H1 (cell line): ENCODE results near the gene PRICKLE2. TPM values are rescaled to one million over a fixed set of nuclear protein-coding genes. Genes with fewer than 3 reads are reported as not detected.

Experiments
- CTCF ChIA-PET: fragments of 300-600 bp; sonication (Branson Sonifier 250); formaldehyde crosslinking; loops from one replicate; lab custom pipeline; 2021; ENCODE audit not compliant: partially characterized antibody; lab: Charles Lee
- POLR2A ChIA-PET: fragments of 300-600 bp; sonication (Branson Sonifier 250); formaldehyde crosslinking; loops from one replicate; lab custom pipeline; 2021; ENCODE audit warnings: inconsistent platforms; ENCODE audit not compliant: partially characterized antibody; lab: Charles Lee
- DNase-seq, 2 experiments: peaks; one replicate each; pipeline versions ENCODE4 v3.0.0 to v3.0.0-alpha.2; 2010 to 2022; ENCODE audit warnings: low spot score in 2 of 2, low read depth in 1 of 2, mixed read lengths in 1 of 2
- FAIRE-seq: peaks from 2 replicates; lab custom pipeline; 2011; peaks lifted over from hg19 to GRCh38; lab: Jason Lieb, UNC
- H2AFZ ChIP-seq: 2 replicates; pipeline ENCODE4 v1.8.1; 2012; ENCODE audit warnings: low read length, inconsistent platforms
- H2AK5ac ChIP-seq: 2 replicates; pipeline ENCODE4 v1.6.1; 2013; ENCODE audit warnings: low read depth, low read length
- H2BK120ac ChIP-seq: replicated peaks from 2 replicates; pipeline ENCODE3; 2013; ENCODE audit warnings: low read depth, low read length, inconsistent platforms
- H2BK12ac ChIP-seq: 2 replicates; pipeline ENCODE4 v1.6.1; 2013; ENCODE audit warnings: low read depth, low read length
- H2BK15ac ChIP-seq: 2 replicates; pipeline ENCODE4 v1.6.1; 2013; ENCODE audit warnings: low read length
- H2BK20ac ChIP-seq: 2 replicates; pipeline ENCODE4 v1.6.1; 2013; ENCODE audit warnings: low read length
- H2BK5ac ChIP-seq: 2 replicates; pipeline ENCODE4 v1.6.1; 2013; ENCODE audit warnings: low read depth, low read length
- H3K14ac ChIP-seq: 2 replicates; pipeline ENCODE4 v1.6.1; 2013; ENCODE audit warnings: inconsistent platforms; ENCODE audit not compliant: insufficient read length
- H3K18ac ChIP-seq: 2 replicates; pipeline ENCODE4 v1.6.1; 2013; ENCODE audit warnings: low read length; ENCODE audit errors: extremely low read depth
- H3K23ac ChIP-seq: 2 replicates; pipeline ENCODE4 v1.6.1; 2013; ENCODE audit warnings: inconsistent platforms; ENCODE audit not compliant: insufficient read length
- H3K23me2 ChIP-seq: 2 replicates; pipeline ENCODE4 v1.6.1; 2013; ENCODE audit warnings: low read depth, low read length
- H3K27ac ChIP-seq: 2 replicates; pipeline ENCODE4 v1.6.1; 2011; ENCODE audit warnings: low read depth, low read length, inconsistent platforms
- H3K27me3 ChIP-seq, 4 experiments: replicated peaks in 1 of 4; 1 replicate in 1 of 4; 2 replicates in 3 of 4; pipeline versions ENCODE4 v1.6.1 to v1.8.1; 2011 to 2013; ENCODE audit warnings: low read length in 3 of 4, mild to moderate bottlenecking in 3 of 4, inconsistent platforms in 2 of 4, mixed read lengths in 2 of 4, moderate library complexity in 1 of 4; ENCODE audit not compliant: control insufficient read depth in 3 of 4, insufficient read depth in 3 of 4; ENCODE audit errors: extremely low read depth in 1 of 4
- H3K36me3 ChIP-seq, 4 experiments: 2 replicates each; pipeline versions ENCODE4 v1.6.1 to v1.8.1; 2011 to 2013; ENCODE audit warnings: mild to moderate bottlenecking in 4 of 4, low read length in 3 of 4, moderate library complexity in 2 of 4, control low read depth in 1 of 4, inconsistent platforms in 1 of 4; ENCODE audit not compliant: insufficient read depth in 4 of 4, control insufficient read depth in 2 of 4
- H3K4ac ChIP-seq: replicated peaks from 2 replicates; pipeline ENCODE3; 2013; ENCODE audit warnings: low read length, low read depth, mixed read lengths, inconsistent platforms; ENCODE audit not compliant: insufficient read length
- H3K4me1 ChIP-seq, 4 experiments: replicated peaks in 1 of 4; 1 replicate in 1 of 4; 2 replicates in 3 of 4; pipeline versions ENCODE4 v1.6.1 to v1.8.1; 2011 to 2013; ENCODE audit warnings: low read length in 3 of 4, inconsistent platforms in 2 of 4, mixed read lengths in 1 of 4; ENCODE audit not compliant: insufficient read depth in 4 of 4, control insufficient read depth in 3 of 4
- H3K4me2 ChIP-seq, 2 experiments: 2 replicates each; pipeline versions ENCODE4 v1.6.1 to v1.8.1; 2011 to 2013; ENCODE audit warnings: low read depth in 2 of 2, low read length in 2 of 2, control low read depth in 1 of 2, inconsistent platforms in 1 of 2, mild to moderate bottlenecking in 1 of 2; ENCODE audit not compliant: insufficient read depth in 1 of 2
- H3K4me3 ChIP-seq, 4 experiments: fragments of 200-600, 300-600 bp in 1 of 4; sonication (generic), shearing (Covaris generic), sonication (Bioruptor Twin) in 1 of 4; 2 replicates each; pipeline versions ENCODE4 v1.5.1 to v1.8.1; 2011 to 2016; ENCODE audit warnings: low read length in 4 of 4, low read depth in 3 of 4, control low read depth in 2 of 4, inconsistent platforms in 2 of 4, mild to moderate bottlenecking in 2 of 4, mixed read lengths in 1 of 4, moderate library complexity in 1 of 4; ENCODE audit not compliant: insufficient read depth in 2 of 4; ENCODE audit errors: extremely low read depth in 1 of 4
- H3K56ac ChIP-seq: replicated peaks from 2 replicates; pipeline ENCODE3; 2013; ENCODE audit warnings: low read depth, mild to moderate bottlenecking, mixed read lengths, low read length, inconsistent platforms; ENCODE audit not compliant: insufficient read length
- H3K79me1 ChIP-seq: 2 replicates; pipeline ENCODE4 v1.6.1; 2013; ENCODE audit warnings: low read depth, low read length, control low read depth
- H3K79me2 ChIP-seq, 2 experiments: 2 replicates each; pipeline versions ENCODE4 v1.6.1 to v1.8.1; 2012 to 2013; ENCODE audit warnings: low read length in 2 of 2, mild to moderate bottlenecking in 2 of 2, inconsistent platforms in 1 of 2; ENCODE audit not compliant: insufficient read depth in 2 of 2, control insufficient read depth in 1 of 2
- H3K9ac ChIP-seq, 4 experiments: replicated peaks in 1 of 4; 1 replicate in 1 of 4; 2 replicates in 3 of 4; pipeline versions ENCODE4 v1.6.1 to v1.8.1; 2011 to 2013; ENCODE audit warnings: low read depth in 3 of 4, low read length in 3 of 4, control low read depth in 2 of 4, mild to moderate bottlenecking in 2 of 4, moderate library complexity in 2 of 4, inconsistent platforms in 1 of 4; ENCODE audit errors: extremely low read depth in 1 of 4
- H3K9me3 ChIP-seq, 2 experiments: 2 replicates each; pipeline versions ENCODE4 v1.6.1 to v1.8.1; 2012 to 2013; ENCODE audit warnings: mild to moderate bottlenecking in 2 of 2, moderate library complexity in 2 of 2, control low read depth in 1 of 2, inconsistent platforms in 1 of 2, low read depth in 1 of 2, low read length in 1 of 2, mixed read lengths in 1 of 2; ENCODE audit not compliant: insufficient read depth in 2 of 2
- H4K20me1 ChIP-seq, 2 experiments: replicated peaks in 1 of 2; 2 replicates each; pipeline versions ENCODE3 to v1.8.1; 2011 to 2013; ENCODE audit warnings: inconsistent platforms in 2 of 2, low read length in 2 of 2, mild to moderate bottlenecking in 1 of 2; ENCODE audit not compliant: insufficient read depth in 2 of 2, control insufficient read depth in 1 of 2
- H4K5ac ChIP-seq: 2 replicates; pipeline ENCODE4 v1.6.1; 2013; ENCODE audit warnings: low read length, low read depth, mixed read lengths, inconsistent platforms; ENCODE audit not compliant: insufficient read length
- H4K8ac ChIP-seq: 2 replicates; pipeline ENCODE4 v1.8.0; 2013; ENCODE audit warnings: mild to moderate bottlenecking, moderate library complexity, low read length, inconsistent platforms; ENCODE audit not compliant: insufficient read depth; ENCODE audit errors: extremely low read depth
- H4K91ac ChIP-seq: replicated peaks from 2 replicates; pipeline ENCODE3; 2013; ENCODE audit warnings: low read length, mixed read lengths, inconsistent platforms; ENCODE audit not compliant: insufficient read length
- ATF3 ChIP-seq: IDR thresholded peaks from 2 replicates; pipeline ENCODE4 v1.6.1; 2011; ENCODE audit warnings: low read depth, mild to moderate bottlenecking, low read length; ENCODE audit not compliant: insufficient read depth
- CBX5 ChIP-seq: fragments of 300-800, 300-1000 bp; sonication (generic); IDR thresholded peaks from 2 replicates; pipeline ENCODE4 v1.7.1; 2016; ENCODE audit warnings: antibody characterized with exemption, low read length, low read depth
- EP300 ChIP-seq, 2 experiments: IDR thresholded peaks; 1 replicate in 1 of 2; 2 replicates in 1 of 2; pipeline ENCODE4 v1.6.1; 2011 to 2012; ENCODE audit warnings: low read depth in 2 of 2, low read length in 2 of 2, mild to moderate bottlenecking in 2 of 2, borderline replicate concordance in 1 of 2, inconsistent platforms in 1 of 2, moderate library complexity in 1 of 2
- POLR2AphosphoS5 ChIP-seq: IDR thresholded peaks from 2 replicates; pipeline ENCODE4 v1.6.1; 2011; ENCODE audit warnings: low read depth, low read length
- POU5F1 ChIP-seq: IDR thresholded peaks from 2 replicates; pipeline ENCODE4 v1.6.1; 2011; ENCODE audit warnings: low read depth, mild to moderate bottlenecking, low read length, moderate library complexity
- SIN3A ChIP-seq, 2 experiments: IDR thresholded peaks in 1 of 2; conservative IDR thresholded peaks in 1 of 2; 2 replicates each; pipeline ENCODE4 v1.6.1; 2011 to 2012; ENCODE audit warnings: low read length in 2 of 2, improper control_type of control experiment in 1 of 2, low read depth in 1 of 2, mild to moderate bottlenecking in 1 of 2
- SIRT6 ChIP-seq: IDR thresholded peaks from one replicate; pipeline ENCODE4 v1.7.1; 2012; ENCODE audit warnings: low read length, inconsistent platforms
- SIX5 ChIP-seq: IDR thresholded peaks from 2 replicates; pipeline ENCODE4 v1.6.1; 2011; ENCODE audit warnings: mild to moderate bottlenecking, low read depth, low read length
- TAF7 ChIP-seq: optimal IDR thresholded peaks from 2 replicates; pipeline ENCODE3; 2011; ENCODE audit warnings: low read depth, mild to moderate bottlenecking, inconsistent platforms, low read length, moderate library complexity, borderline replicate concordance
- TBP ChIP-seq: IDR thresholded peaks from 2 replicates; pipeline ENCODE4 v1.6.1; 2011; ENCODE audit warnings: low read depth, low read length, improper control_type of control experiment
- WGBS, 2 experiments: shearing (Covaris generic) in 1 of 2; methylation state at CpG; one replicate each; pipeline versions ENCODE4 v1.1.6 to v1.1.7; 2013 to 2015; ENCODE audit warnings: low lambda C conversion rate in 2 of 2, mixed read lengths in 2 of 2, inconsistent platforms in 1 of 2, low coverage in 1 of 2, missing lambda C conversion rate in 1 of 2; ENCODE audit not compliant: insufficient replicate concordance in 2 of 2, insufficient coverage in 1 of 2, insufficient read length in 1 of 2; ENCODE audit errors: extremely low coverage in 1 of 2, missing lambda C conversion rate in 1 of 2; 5-methylcytosine and 5-hydroxymethylcytosine counted together
- polyA plus RNA-seq, 7 experiments: library from polyadenylated mRNA; depleted of rRNA in 3 of 7; stranded (reverse) in 5 of 7; unstranded in 2 of 7; fragments of >200 nt in 5 of 7; fragments of 200-250 nt in 2 of 7; gene quantifications; 1 replicate in 5 of 7; 2 replicates in 1 of 7; 4 replicates in 1 of 7; pipeline versions ENCODE4 v1.2.1 to v1.2.3, GENCODE V29; 2011 to 2013; ENCODE audit warnings: missing spikeins in 2 of 7, mixed read lengths in 2 of 7
- total RNA-seq: library from RNA; stranded (reverse); fragmentation: NEBNext Ultra II Directional; extraction: Animal tissue kit (Norgen Biotek cat#: 25700); gene quantifications from 2 replicates; pipeline ENCODE4 v1.2.1, GENCODE V29; 2021

PRICKLE2 gene
- total and polyA plus RNA-seq, 2 of the 8 experiments (the other 6 are each of a cell fraction or from before 2014, with no cell fraction given) = 2.9 to 8.0 TPM

GRCh38 chr3:64188810-64189560, 36.3 kb downstream of the PRICKLE2 start:
- TF ChIP-seq ATF3 (no peak), TBP (no peak), POU5F1 (no peak), CBX5 (no peak), POLR2AphosphoS5 (no peak), TAF7 (no peak), SIN3A (conservative IDR thresholded peaks at IDR 0.05 in 1 of 2, IDR thresholded peaks at IDR 0.05 in 1 of 2; ENCODE audit: low read depth in 1 of 2, low read length in 2 of 2) (no peak), SIX5 (no peak), SIRT6 (no peak), EP300 (IDR thresholded peaks at IDR 0.05; ENCODE audit: borderline replicate concordance in 1 of 2, low read depth in 2 of 2, low read length in 2 of 2) (no peak)
- no peak overlapping the region for H4K8ac ChIP-seq
- H2AFZ ChIP-seq = no peak overlapping the region
- WGBS, 2 experiments = 84% methylated on average over 7 of the region's 7 CpGs; no CpG with 5 or more reads in 1 of the 2 experiments
- H3K4me2 ChIP-seq = no peak overlapping the region
- peaks cover 0 to 8% (median under 1%) of the 10 kb centered on the region in 4 experiments; a peak in 3 of 8 replicates for H3K36me3 ChIP-seq
- no peak overlapping the region for H3K23ac ChIP-seq
- ChIA-PET POLR2A (no interaction called here), CTCF (interaction anchor here (0.6 to 2.8 kb wide), 5 partner anchors 10 to 295 kb away, joined by 3 to 11 read pairs (median 7); partner anchors contain the start of gene PSMD6)
- H3K4me1 ChIP-seq = peaks cover 0 to 9% (median 1%) of the 10 kb centered on the region in 4 experiments; a peak in 2 of 7 replicates
- no peak overlapping the region for H3K4ac ChIP-seq
- no peak overlapping the region for H2AK5ac ChIP-seq
- H3K56ac ChIP-seq = no peak overlapping the region
- H4K5ac ChIP-seq = no peak overlapping the region
- H3K18ac ChIP-seq = no peak overlapping the region
- H3K9ac ChIP-seq = no peak overlapping the region
- no peaks in the 10 kb centered on the region; a peak in 1 of 7 replicates for H3K27me3 ChIP-seq
- no peaks in the 10 kb centered on the region for H3K23me2 ChIP-seq
- no peaks in the 10 kb centered on the region for H3K79me1 ChIP-seq
- no peak overlapping the region for H3K4me3 ChIP-seq
- H2BK120ac ChIP-seq = no peak overlapping the region
- H3K9me3 ChIP-seq = peaks cover 9% of the 10 kb centered on the region in 2 experiments
- DNase-seq (no peak), FAIRE-seq (no peak)
- no peak overlapping the region for H2BK5ac ChIP-seq
- H4K20me1 ChIP-seq = no peaks in the 10 kb centered on the region
- no peak overlapping the region for H2BK15ac ChIP-seq
- no peaks in the 10 kb centered on the region for H3K79me2 ChIP-seq
- no peak overlapping the region for H3K14ac ChIP-seq
- H2BK12ac ChIP-seq = no peak overlapping the region
- no peak overlapping the region for H3K27ac ChIP-seq
- no peak overlapping the region for H4K91ac ChIP-seq
- no peak overlapping the region for H2BK20ac ChIP-seq
